HepG2 (cell line): ENCODE data around the gene ENTREP1. TPM values are rescaled to one million over a fixed set of nuclear protein-coding genes. Genes with fewer than 3 reads are reported as not detected.

Source experiments
- ATAC-seq: fragments of 200-7000 bp; cut with Tn5 transposase; 3 replicates; pipeline ENCODE4 v1.9.1; 2020; ENCODE audit warnings: mild to moderate bottlenecking, moderate library complexity
- BruUV-seq: library from RNA; stranded (reverse); fragments of 400-500 nt; replicated peaks from 2 replicates; lab custom pipeline; 2021; lab: Mats Ljungman, UMichigan
- CTCF ChIA-PET: fragments of 300-600 bp; formaldehyde crosslinking; extraction: SDS; loops from one replicate; lab custom pipeline; 2021; ENCODE audit warnings: low total read pairs, inconsistent platforms, low intra/inter-chr PET ratio; lab: Yijun Ruan, JAX
- POLR2A ChIA-PET: fragments of 350-600 bp; sonication (Branson Sonifier 250); formaldehyde crosslinking; loops from one replicate; lab custom pipeline; 2020; ENCODE audit warnings: antibody characterized with exemption, inconsistent platforms; lab: Yijun Ruan, JAX
- DNase-seq: peaks from one replicate; pipeline ENCODE4 v3.0.0-alpha.2; 2015; ENCODE audit warnings: low spot score
- FAIRE-seq: peaks from 3 replicates; lab custom pipeline; 2011; peaks lifted over from hg19 to GRCh38; lab: Jason Lieb, UNC
- H2AFZ ChIP-seq: one replicate; pipeline ENCODE4 v1.6.1; 2011; ENCODE audit warnings: low read length, inconsistent platforms
- H3K27ac ChIP-seq: fragments of 300-600 bp; 3 replicates; pipeline ENCODE4 v1.8.0; 2011; ENCODE audit warnings: mixed run types, mild to moderate bottlenecking, mixed read lengths, low read length, inconsistent platforms; ENCODE audit not compliant: insufficient read depth; ENCODE audit errors: extremely low read length
- H3K27me3 ChIP-seq, 2 experiments: fragments of 200-600 bp in 1 of 2; 2 replicates in 1 of 2; 3 replicates in 1 of 2; pipeline versions ENCODE4 v1.6.0 to v1.8.0; 2011; ENCODE audit warnings: low read length in 2 of 2, mild to moderate bottlenecking in 2 of 2, moderate library complexity in 2 of 2, inconsistent platforms in 1 of 2; ENCODE audit not compliant: insufficient read depth in 2 of 2, control insufficient read depth in 1 of 2
- H3K36me3 ChIP-seq, 2 experiments: fragments of 200-600 bp in 1 of 2; replicated peaks in 1 of 2; 2 replicates in 1 of 2; 3 replicates in 1 of 2; pipeline versions ENCODE4 v1.5.1 to v1.8.0; 2011; ENCODE audit warnings: low read length in 2 of 2, inconsistent platforms in 1 of 2; ENCODE audit not compliant: insufficient read depth in 2 of 2, control insufficient read depth in 1 of 2
- H3K4me1 ChIP-seq: 2 replicates; pipeline ENCODE4 v1.5.1; 2012; ENCODE audit warnings: low read length, inconsistent platforms; ENCODE audit not compliant: insufficient read depth
- H3K4me2 ChIP-seq: 2 replicates; pipeline ENCODE4 v1.6.0; 2011; ENCODE audit warnings: low read depth, low read length, inconsistent platforms
- H3K4me3 ChIP-seq, 3 experiments: fragments of 200-600 bp in 1 of 3; sonication (generic), shearing (Covaris generic) in 1 of 3; replicated peaks in 1 of 3; 2 replicates each; pipeline ENCODE4 v1.5.1; 2011 to 2016; ENCODE audit warnings: low read length in 3 of 3, inconsistent platforms in 2 of 3, low read depth in 2 of 3, mild to moderate bottlenecking in 2 of 3, control low read depth in 1 of 3, mixed read lengths in 1 of 3; ENCODE audit not compliant: insufficient read depth in 1 of 3
- H3K79me2 ChIP-seq: one replicate; pipeline ENCODE4 v1.6.1; 2011; ENCODE audit warnings: low read length, inconsistent platforms; ENCODE audit not compliant: insufficient read depth
- H3K9ac ChIP-seq: 2 replicates; pipeline ENCODE4 v1.6.0; 2011; ENCODE audit warnings: mild to moderate bottlenecking, low read depth, low read length, inconsistent platforms; ENCODE audit not compliant: insufficient read depth
- H3K9me3 ChIP-seq: 2 replicates; pipeline ENCODE4 v1.5.1; 2012; ENCODE audit warnings: mild to moderate bottlenecking, low read length
- H4K20me1 ChIP-seq: 2 replicates; pipeline ENCODE4 v1.6.0; 2011; ENCODE audit warnings: inconsistent platforms, mild to moderate bottlenecking, low read length, moderate library complexity; ENCODE audit not compliant: insufficient read depth
- RARG ChIP-seq: sonication (generic); formaldehyde crosslinking; IDR thresholded peaks from 2 replicates; pipeline ENCODE4 v1.4.0; 2020; ENCODE audit warnings: low read depth, mild to moderate bottlenecking, missing genetic modification reagents
- SMC3 ChIP-seq: IDR thresholded peaks from 2 replicates; pipeline ENCODE4 v1.6.1; 2011; ENCODE audit warnings: low read length, improper control_type of control experiment
- ZNF383 ChIP-seq: sonication (generic); formaldehyde crosslinking; IDR thresholded peaks from 2 replicates; pipeline ENCODE4 v1.4.0; 2020; ENCODE audit warnings: missing genetic modification reagents, mild to moderate bottlenecking, borderline replicate concordance
- ZNF883 ChIP-seq: sonication (generic); formaldehyde crosslinking; IDR thresholded peaks from 2 replicates; pipeline ENCODE4 v1.5.1; 2020; ENCODE audit warnings: mild to moderate bottlenecking, missing genetic modification reagents; ENCODE audit errors: not compliant biosample characterization
- WGBS: methylation state at CpG from one replicate; pipeline ENCODE4 v1.1.6; 2017; ENCODE audit warnings: low lambda C conversion rate; 5-methylcytosine and 5-hydroxymethylcytosine counted together
- in situ Hi-C: cut with HindIII; loops from 2 replicates; pipeline ENCODE4 v1.10.0; 2017; ENCODE audit warnings: low pct_unique_long_range_greater_than_20kb; ENCODE audit not compliant: extremely low pct_ligation_motif_present
- intact Hi-C: fragments of 100-400 bp; cut with micrococcal nuclease; formaldehyde crosslinking; loops from one replicate; pipeline ENCODE4 v1.10.0; 2022; ENCODE audit not compliant: unreplicated experiment
- polyA plus RNA-seq, 8 experiments: library from polyadenylated mRNA; depleted of rRNA in 3 of 8; stranded (reverse) in 7 of 8; unstranded in 1 of 8; fragments of >200 nt; fragmentation: Illumina TruSeq in 4 of 8; extraction: Trizol in 4 of 8; gene quantifications; 2 replicates each; pipeline versions ENCODE4 v1.2.1 to v1.2.3, GENCODE V29; 2011 to 2016; ENCODE audit warnings: low read depth in 4 of 8, missing spikeins in 1 of 8, mixed read lengths in 1 of 8; ENCODE audit not compliant: insufficient read depth in 1 of 8
- total RNA-seq, 5 experiments: library from RNA; depleted of rRNA; stranded (reverse); fragments of >200 nt; fragmentation: Illumina TruSeq; extraction: Trizol; gene quantifications; 2 replicates each; pipeline ENCODE4 v1.2.3, GENCODE V29; 2016; ENCODE audit warnings: low read depth in 1 of 5
- TF ChIP-seq, protein P1 (sequence below), 2 experiments: fragments of 450-650 bp in 1 of 2; sonication (generic) in 1 of 2; formaldehyde crosslinking in 1 of 2; IDR thresholded peaks; 2 replicates each; pipeline versions ENCODE4 v1.6.1 to v1.8.0; 2016 to 2022; ENCODE audit warnings: antibody characterized with exemption in 1 of 2, mild to moderate bottlenecking in 1 of 2, missing genetic modification reagents in 1 of 2

The ENTREP1 gene
- total and polyA plus RNA-seq, 2 of the 13 experiments (the other 11 are each of a cell fraction or from before 2014, with no cell fraction given): not detected

- no peak overlapping the region for H3K27ac ChIP-seq
- DNase-seq (no peak), FAIRE-seq (no peak), ATAC-seq (no peak)
- H3K4me2 ChIP-seq: no peak overlapping the region
- H3K36me3 ChIP-seq: no peaks in the 10 kb centered on the region
- no peaks in the 10 kb centered on the region for H4K20me1 ChIP-seq
- POLR2A ChIA-PET: no interaction called here
- peaks cover 12% of the 10 kb centered on the region; the same call in 1 of the 2 replicates for H3K4me1 ChIP-seq
- H3K9me3 ChIP-seq: peaks cover 6% of the 10 kb centered on the region
- intact Hi-C loops: no loop called here
- no peak overlapping the region for H3K4me3 ChIP-seq
- CTCF ChIA-PET: no interaction called here
- no peaks in the 10 kb centered on the region; a peak in 1 of 5 replicates for H3K27me3 ChIP-seq
- H2AFZ ChIP-seq: no peak overlapping the region
- no TSS peak for BruUV-seq
- in situ Hi-C loops: no loop called here
- no peak overlapping the region for H3K9ac ChIP-seq
- no peak for TF ChIP-seq ZNF883 (CRISPR knock-in tag)
- TF ChIP-seq ZNF383 (CRISPR knock-in tag): no peak
- TF ChIP-seq SMC3: no peak
- TF ChIP-seq, protein P1, sequence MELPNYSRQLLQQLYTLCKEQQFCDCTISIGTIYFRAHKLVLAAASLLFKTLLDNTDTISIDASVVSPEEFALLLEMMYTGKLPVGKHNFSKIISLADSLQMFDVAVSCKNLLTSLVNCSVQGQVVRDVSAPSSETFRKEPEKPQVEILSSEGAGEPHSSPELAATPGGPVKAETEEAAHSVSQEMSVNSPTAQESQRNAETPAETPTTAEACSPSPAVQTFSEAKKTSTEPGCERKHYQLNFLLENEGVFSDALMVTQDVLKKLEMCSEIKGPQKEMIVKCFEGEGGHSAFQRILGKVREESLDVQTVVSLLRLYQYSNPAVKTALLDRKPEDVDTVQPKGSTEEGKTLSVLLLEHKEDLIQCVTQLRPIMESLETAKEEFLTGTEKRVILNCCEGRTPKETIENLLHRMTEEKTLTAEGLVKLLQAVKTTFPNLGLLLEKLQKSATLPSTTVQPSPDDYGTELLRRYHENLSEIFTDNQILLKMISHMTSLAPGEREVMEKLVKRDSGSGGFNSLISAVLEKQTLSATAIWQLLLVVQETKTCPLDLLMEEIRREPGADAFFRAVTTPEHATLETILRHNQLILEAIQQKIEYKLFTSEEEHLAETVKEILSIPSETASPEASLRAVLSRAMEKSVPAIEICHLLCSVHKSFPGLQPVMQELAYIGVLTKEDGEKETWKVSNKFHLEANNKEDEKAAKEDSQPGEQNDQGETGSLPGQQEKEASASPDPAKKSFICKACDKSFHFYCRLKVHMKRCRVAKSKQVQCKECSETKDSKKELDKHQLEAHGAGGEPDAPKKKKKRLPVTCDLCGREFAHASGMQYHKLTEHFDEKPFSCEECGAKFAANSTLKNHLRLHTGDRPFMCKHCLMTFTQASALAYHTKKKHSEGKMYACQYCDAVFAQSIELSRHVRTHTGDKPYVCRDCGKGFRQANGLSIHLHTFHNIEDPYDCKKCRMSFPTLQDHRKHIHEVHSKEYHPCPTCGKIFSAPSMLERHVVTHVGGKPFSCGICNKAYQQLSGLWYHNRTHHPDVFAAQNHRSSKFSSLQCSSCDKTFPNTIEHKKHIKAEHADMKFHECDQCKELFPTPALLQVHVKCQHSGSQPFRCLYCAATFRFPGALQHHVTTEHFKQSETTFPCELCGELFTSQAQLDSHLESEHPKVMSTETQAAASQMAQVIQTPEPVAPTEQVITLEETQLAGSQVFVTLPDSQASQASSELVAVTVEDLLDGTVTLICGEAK (IDR thresholded peaks at IDR 0.05): no peak
- TF ChIP-seq, protein P1 (CRISPR knock-in tag; IDR thresholded peaks at IDR 0.05): no peak
- TF ChIP-seq RARG (CRISPR knock-in tag): no peak
- H3K79me2 ChIP-seq: no peaks in the 10 kb centered on the region
- WGBS: 4% methylated on average over 2 of the region's 5 CpGs
These were observed 17.4 kb upstream of the ENTREP1 start for GRCh38 chr9:69307446-69308205.
